NK-92 (cell line): ENCODE data around the gene DDX55.
A peak's percentile ranks its signal among the peaks of the same experiment; 100 is the strongest.

ENCODE experiments used
- DNase-seq: peaks from one replicate; lab custom pipeline; 2025; ENCODE audit not compliant: unreplicated experiment; lab: John Stamatoyannopoulos, UW

Gene DDX55

DNA sequence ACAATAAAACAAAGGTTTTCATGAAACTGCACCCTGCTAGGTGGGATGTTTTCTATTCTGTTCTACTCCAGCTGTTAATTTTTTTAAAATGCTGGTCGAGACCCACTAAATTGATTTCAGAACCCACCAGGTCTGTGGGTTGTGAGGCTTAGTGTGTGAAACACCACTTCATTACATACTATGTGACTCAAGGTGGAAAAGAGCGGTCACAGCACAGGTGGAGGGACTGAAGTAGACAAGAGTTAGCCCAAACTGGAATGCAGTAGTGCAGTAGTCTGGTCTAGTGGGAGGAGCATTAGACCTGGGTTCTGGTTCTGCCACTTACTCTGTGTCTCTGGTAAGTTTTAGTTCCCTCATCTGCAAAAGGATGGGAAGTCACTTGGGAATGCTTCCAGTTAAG is 12.2 kb downstream of the DDX55 start:
- DNase-seq = no peak

DNA sequence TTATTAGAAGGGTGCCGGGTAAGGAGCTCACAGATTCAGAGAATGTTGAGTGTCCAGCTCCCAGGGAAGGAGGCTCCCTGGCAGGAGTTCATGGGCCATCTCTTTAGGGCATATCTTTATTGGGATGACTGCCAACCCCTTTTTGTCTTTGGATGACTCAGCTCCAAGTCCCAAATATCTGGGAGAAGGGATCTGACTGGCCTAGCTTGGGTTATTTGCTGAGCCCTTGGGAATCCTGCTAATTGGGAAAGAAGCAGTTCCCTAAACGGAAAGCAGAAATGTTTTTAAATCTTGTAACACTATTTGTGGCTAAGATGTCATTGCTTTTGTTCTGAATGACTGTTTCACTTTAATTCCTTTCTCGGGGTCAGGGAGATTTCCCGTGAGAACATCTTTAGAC is 12.6 kb downstream of the DDX55 start:
- no peak for DNase-seq

DNA sequence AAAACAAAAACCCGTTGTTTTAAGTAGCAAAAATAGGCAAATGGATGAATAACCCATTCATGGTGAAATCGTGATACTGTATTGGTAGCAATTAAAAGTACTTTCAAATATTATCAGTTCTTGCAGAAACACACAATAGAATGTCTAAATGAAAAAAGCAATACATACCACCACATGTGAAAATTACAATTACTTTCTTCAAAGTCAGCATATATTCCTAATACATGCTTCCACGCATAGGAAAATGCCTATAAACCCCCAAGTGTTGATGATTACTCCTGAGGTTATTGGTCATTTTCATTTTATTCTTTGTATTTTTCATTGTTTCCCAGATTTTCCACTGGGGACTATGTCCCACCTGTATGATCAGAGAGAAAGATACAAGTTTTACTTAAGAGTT is 15.2 kb downstream of the DDX55 start:
- DNase-seq = no peak

DNA sequence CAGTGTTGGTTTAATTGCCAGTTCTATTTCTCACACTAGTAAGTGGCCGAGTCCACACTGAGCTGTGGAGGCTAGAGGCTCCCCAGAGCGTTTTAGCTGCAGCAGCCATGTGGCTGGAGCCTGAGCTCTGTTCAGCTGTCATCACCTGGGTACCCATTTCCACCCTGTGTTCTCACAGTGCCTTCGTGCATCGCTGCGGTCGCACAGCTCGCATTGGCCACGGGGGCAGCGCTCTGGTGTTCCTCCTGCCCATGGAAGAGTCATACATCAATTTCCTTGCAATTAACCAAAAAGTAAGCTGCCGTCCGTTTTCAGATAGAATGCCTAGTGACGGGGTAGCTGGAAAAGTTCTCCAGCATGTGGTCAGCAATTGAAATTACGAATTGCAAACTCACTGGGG is 15.7 kb downstream of the DDX55 start:
- no peak for DNase-seq

DNA sequence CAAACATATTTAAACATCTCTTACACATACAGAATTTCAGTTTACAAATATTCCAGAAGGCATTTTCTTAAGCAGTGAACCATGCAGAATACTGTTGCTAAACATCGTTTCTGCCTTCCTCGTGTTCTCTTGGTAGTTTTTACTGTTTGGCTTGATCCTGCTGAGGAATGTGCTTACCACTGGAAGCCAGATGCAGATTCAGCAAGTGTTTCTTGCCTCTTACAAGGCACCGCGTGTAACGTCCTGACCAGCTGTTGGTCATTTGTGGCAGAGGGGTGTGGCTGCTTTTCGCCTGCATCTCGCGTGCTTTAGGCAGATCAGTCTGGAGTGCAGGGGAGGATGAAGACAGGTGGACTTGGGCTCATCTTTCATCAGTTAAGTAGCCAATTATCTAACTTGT is 19.2 kb downstream of the DDX55 start:
- DNase-seq = no peak

DNA sequence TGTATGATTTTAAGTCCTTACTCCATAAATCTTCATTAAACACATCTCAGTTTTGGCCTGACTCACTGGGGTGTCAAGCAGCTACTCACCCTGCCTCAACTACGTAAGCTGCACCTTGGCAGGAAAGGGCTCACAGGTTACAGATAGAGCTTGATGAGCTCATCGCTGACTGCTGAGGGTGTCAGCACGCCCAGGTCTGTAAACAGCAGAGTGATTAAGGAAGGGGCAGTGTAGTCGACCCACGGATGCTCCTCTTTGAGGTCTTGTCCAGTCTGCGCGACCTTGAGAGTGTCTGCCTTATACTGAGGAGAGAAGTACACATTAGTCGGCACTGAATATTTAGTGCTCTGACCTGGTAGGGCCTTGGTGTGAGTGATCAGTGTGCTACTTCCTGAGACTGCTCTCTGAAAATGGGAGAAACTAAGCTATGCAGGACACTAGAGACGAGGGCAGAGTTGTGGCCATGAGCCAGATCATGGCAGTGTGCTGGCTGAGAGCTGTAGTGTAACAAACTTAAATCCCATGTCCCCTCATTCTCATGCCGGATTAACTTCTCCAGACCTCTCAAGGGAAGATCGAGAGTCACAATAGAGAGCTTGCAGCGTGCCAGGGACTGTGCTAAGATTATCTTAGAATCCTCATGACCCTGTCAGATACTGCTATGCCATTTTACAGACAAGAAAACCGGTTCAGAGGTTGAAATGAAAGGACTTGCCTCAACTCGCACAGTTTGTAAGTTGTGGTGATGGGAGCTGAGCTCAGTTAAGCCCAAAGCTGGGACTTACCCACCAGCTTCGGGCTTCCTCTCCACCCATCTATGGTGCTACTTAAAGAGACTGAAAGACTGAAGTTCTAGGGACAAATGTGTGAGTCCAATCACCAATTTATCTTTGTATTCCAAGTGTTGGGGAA is 20.0 kb downstream of the DDX55 start:
- DNase-seq = no peak

DNA sequence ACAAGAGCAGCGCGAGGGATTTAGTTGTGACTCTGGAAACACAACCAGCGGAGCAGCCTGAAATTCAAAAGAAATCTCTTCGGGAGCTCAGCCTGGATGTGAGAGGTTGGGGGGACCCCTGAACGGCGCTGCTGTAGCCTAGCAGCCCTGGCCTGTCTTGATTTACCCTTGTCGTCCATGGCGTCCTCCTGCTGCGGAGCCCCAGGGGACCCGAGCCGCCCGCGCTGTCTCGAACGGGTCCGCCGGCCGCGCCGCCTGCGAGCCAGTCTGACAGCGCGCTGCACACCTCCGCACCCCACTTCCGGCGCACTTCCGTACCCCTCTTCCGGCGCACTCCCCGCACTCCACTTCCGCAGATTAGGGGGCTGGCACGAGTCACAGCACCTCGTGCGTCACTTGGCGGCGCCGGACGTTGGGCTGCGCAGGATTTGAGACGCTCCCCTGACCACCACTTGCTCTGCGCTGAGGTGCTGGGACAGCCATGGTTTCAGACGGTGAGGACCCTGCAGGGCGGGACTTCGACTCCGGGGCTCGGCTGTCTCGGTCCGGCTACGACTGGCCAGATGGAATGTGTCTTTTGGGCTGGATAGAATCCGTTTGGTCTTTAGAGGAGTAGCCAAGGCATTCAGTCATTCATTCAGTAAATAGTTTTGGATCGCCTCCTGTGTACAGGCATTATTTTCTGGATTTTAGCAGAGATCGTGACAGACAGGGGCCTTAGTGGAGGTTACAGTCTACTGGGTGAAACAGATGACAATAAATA is 31.7 kb downstream of the DDX55 start, which contains the start of the genes EIF2B1 and GTF2H3:
EIF2B1 (minus strand) TSS at position 308 of the 763 bp plus-strand sequence; CDS start at position 179, 129 bp downstream.
GTF2H3 (plus strand) TSS at position 451 of the 763 bp plus-strand sequence; CDS start at position 482, 31 bp downstream.
- DNase-seq = peak; percentile 84

DNA sequence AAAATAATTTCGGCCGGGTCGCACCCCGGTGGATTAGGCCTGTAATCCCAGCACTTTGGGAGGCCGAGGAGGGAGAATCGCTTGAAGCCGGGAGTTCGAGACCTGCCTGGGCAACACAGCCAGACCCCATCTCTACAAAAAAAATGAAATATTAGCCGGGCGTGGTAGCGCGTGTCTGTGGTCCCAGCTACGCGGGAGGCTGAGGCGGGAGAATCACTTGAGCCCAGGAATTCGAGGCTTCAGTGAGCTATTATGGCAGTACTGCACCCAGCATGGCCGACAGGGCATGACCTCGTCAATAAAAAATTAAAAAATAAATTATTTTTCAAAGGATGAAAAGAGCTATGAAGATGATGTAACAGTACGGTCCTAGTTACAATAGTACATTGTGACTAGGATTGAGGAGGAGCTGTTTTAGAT is 32.3 kb downstream of the DDX55 start:
- no peak for DNase-seq

DNA sequence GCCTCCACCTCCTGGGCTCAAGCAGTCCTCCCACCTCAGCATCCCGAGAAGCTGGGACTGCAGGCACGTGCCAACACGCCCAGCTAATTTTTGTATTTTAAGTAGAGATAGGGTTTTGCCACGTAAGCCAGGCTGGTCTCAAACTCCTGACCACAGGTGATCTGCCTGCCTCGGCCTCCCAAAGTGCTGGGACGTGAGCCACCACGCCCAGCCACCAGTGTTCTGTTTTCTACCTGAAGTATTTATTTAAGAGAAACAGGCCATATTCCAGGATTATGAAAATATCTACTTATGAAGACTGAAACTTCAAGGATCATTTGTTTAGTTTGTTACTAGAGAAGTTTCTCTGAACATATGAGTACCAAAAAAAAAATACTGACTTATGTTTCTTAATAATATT is 42.0 kb downstream of the DDX55 start:
- DNase-seq = no peak

DNA sequence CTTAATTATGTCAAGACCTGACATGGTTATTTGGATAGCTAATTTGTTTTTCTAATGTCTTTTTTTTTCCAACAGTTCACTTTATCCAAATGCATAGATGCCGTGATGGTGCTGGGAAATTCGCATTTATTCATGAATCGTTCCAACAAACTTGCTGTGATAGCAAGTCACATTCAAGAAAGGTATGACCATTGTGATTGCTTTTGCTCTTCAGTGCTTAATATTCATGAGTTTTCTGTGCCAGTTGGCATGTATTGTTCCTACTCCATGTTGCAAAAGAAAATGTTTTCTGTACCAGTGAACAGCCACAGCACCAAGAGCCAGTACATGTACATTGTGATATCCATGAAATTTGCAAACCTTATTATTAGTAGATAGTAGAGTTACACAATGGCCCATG is 43.5 kb downstream of the DDX55 start:
- no peak for DNase-seq

DNA sequence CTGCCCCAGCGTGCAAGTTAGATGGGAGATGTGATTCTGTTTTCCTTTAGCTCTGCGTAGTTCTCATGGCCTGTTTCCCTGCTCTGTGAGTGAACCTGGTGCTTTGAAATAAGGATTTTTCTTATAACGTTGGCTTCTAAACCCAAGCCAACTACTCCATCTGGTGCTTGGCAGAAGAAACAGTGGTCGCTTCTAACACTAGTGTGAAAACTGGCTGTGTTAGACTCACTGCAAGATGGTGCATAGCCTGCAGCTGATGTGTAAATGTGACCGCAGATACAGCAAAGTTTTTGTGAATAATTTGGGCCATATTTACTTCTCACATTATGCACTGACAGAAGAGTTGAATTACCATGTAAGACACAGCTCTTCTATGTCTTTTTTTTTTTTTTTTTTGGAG is 44.0 kb downstream of the DDX55 start:
- DNase-seq = no peak

DNA sequence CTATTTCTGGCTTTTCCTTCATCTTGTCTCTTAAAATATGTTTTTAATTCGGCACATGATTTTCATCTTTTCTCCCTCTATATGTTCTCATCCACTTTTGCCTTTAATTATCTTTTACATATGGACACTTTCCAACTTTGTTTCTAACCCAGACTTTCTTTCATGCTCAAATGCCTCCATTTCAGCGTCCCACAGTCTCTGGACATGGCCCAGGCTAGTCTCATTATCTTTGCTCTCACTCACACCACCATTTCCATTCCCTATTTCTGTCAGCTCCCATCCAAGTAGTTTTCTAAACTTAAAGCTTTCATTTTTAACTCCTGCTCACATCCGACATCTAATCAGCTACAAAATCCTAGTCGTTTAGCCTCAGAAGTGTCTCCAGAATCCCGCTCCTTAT is 46.5 kb downstream of the DDX55 start:
- DNase-seq = no peak

DNA sequence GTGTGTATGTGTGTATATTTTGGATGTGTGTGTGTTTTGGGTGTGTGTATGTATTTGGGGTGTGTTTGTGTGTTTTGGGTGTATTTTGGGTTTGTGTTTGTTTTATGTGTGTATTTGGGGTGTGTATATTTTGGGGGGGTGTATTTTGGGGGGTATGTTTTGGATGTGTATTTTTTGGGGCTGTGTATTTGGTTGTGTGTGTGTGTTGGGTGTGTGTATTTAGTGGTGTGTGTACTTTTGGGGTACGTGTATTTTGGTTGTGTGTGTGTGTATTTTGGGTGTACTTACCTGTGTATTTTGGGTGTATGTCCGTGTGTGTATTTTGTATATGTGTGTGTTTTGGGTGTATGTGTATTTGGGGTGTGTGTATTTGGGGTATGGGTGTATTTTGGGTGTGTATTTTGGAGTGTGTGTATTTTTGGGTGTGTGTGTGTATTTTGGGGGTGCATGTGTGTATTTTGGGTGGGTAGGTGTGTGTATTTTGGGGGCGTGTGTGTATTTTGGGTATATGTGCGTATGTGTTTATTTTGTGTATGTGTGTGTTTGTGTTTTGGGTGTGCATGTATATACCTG is 52.3 kb downstream of the DDX55 start:
- no peak for DNase-seq

DNA sequence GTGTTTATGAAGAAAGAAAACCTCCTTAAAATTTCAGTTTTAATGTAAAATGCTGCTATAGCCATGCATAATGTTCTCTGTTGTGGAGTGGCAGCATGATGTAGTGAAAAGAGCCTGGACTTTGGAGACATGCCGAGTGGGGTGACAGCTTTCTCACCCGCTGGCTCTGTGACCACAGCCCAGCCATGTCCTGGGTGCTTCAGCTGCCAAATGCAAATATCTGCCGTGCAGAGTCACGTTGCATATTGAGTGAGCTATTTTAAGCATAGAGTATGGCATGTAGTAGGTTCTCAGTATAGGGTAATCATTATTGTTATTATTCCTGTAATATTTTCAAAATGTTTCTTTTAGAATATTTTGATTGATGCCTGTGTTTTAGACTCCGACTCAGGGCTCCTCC is 53.5 kb downstream of the DDX55 start:
- no peak for DNase-seq

DNA sequence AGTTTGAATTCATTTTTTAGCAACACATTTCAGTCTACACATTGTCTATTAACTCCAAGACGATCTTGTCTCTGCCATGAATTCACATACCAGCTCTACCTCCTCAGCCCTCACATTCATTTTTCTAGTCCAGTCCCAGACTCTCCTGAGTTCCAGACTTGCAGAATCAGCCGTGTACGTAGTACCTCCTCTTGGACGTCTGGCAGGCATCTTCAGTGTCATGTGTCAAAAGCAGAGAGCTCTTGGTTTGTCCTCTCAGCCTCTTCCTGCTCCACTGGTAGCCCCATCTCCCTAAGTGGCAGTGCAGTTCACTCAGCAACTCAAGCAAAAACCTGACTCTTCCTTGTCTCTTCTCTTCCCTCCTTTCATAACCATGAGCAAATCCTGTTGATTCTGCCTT is 54.5 kb downstream of the DDX55 start:
- DNase-seq = no peak

DNA sequence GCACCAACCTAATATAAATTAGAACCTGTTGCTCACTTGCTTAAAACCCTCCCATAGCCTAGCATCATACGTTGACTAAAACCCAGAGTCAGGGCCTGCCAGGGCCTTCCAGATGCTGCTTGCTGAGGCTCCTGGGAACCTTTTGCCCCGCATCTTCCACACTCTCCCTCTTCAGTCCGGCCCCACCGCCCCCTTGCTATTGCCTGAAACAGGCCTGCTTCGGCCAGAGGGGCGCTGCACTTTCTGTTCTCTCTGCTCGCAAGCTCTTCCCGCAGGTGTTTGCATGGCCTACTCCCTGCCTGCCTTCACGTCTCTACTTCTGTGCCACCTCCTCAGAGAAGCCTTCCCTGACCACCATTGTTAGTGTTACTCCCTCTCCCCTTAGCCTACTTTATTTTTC is 55.3 kb downstream of the DDX55 start:
- DNase-seq = no peak

DNA sequence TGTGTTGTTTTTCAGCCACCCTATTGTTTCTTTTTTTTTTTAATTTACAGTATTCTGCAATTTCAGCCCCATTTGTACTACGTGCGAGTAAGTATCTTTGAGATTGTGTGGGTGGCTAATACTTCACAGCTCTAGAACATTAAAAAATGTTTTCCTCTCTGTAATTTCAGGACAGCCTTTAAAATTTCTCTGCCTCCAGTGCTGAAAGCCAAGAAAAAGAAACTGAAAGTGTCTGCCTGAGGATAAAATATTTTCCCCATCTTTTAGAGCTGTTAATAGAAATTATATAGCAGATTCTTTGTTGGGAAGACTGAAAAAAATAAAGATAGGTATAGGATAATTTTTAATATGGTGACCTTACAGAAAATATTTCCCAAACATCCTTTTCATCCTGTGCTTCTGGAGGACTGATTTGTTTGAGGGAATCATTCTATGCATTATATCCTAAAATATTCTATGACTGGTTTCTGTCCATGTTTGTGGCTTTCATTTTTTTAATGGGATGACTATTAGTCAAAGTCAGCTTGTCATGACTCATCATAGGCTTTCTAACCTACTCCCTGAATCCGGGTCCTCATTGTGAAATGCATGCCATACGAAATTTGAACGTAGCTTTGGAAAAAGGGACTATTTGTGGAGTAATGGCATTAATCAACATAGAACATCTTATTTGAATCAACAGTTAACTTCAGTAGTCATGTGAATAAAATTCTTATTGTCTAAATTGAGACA is 58.3 kb downstream of the DDX55 start:
- DNase-seq = no peak

DNA sequence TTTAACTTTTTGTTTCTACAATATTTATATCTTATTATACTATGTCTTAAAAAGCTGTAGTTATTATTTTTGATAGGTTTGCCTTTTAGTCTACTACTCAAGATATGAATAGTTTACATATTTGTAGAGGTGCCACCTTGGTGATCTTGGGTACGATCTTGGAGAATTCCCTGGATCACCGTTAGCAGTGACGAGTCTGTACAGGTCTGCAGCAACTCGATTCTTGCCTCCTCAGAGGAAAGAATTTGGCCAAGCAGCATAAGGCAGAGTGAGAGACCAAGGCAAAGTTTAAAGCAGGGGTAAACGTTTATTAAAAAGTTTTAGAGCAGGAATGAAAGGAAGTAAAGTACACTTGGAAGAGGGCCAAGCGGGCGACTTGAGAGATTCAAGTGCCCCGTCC is 65.9 kb downstream of the DDX55 start:
- no peak for DNase-seq
